Stimulated activated CD8-positive, alpha-beta memory T cell treated with anti-CD3 and anti-CD28 coated beads, Interleukin-2, amount 100 ng/mL, for 1 hour (primary cell): ENCODE data around the gene SPACA5B.
"Not testable (repeated sequence)": the region's sequence is repeated elsewhere in the genome, so short reads cannot be mapped to it uniquely, and the experiment has no call there.

ENCODE experiments used
- DNase-seq, 2 donors: peaks; one replicate each; pipeline ENCODE4 v3.0.0-alpha.2; 2020; ENCODE audit warnings: low read depth in 2 of 2

The SPACA5B gene

DNA sequence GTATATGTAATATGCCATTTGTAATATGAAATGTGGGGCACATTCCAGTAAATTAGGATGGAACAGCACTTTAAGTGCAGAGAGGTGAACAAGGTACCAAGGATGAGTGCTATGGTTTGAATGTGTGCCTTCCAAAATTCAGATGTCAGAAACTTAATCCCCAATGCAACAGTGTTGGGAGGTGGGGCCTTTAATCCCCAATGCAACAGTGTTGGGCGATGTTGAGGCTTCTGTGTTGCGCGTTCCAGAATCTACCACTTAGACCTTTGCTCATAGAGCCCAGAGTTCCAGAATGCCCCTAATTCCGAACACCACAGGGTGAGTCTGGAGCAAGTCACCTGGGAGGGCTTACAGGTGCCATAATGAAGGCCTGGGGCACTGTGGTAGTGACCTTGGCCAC lies at the start of gene SPACA5B:
Gene SPACA5B (plus strand): TSS at position 301 of the 400 bp plus-strand sequence. CDS start 62 bp downstream, at position 363.
- not testable (repeated sequence) for DNase-seq

DNA sequence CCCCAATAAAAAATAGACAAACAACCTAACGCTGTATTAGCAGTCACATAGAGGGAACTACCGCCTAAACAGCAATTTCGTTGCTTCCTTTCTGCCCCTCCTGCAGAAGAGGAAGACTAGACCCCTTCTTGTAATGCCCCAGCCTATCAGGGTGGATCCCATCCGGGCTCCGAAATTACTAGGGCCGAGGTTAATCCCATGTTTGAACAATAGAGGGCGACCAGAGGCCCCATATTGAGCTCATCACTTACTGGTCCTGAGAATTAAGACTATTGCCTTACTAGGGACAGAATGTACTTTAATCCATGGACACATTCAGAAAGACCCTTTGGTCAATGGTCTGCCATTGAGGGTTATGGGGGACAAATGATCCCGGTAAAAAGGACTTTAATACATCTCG lies 47.2 kb upstream of the SPACA5B start:
- no peak for DNase-seq

DNA sequence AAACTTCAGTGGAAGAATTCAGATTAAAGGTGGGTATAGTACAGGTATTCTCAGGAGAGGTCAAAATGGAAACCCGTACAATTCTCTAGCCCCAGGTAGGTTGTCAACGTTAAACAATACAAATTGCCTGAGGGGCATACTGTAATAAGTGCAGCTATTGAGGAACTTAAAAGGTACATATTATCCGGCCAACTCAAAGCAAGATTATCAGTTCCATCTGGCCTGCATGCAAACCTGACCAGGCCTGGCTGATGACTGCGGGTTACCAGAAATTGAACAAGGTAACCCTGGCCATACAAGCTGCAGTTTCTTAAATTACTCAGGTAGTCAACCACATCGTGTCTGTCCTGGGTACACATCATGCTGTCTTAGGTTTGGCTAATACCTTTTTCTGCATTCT lies 46.7 kb upstream of the SPACA5B start:
- DNase-seq, result no peak

GRCh38 chrX:48086082-48086481 lies 44.3 kb upstream of the SPACA5B start:
- DNase-seq, result no peak

DNA sequence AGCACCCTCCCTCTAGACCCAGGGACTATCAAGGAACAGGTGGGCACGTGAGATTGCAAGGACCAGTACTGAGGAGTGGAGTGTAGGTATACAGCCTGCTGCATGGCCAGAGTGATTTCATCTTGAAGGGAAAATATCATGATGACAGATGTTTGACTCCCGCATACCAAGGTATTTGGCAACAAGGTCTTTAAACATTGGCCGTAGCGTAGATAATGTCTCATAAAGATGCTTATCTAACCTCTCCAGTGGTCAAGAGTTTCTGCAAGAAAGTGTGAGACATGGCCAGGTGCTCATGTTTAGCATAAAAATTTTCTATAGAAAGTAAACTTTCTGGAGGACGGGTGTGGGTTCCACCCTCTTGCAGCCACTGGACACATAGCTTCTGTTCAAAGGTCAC lies 40.3 kb upstream of the SPACA5B start:
- DNase-seq, result no peak

GRCh38 chrX:48092558-48092957 lies 37.9 kb upstream of the SPACA5B start:
- DNase-seq, result not testable (repeated sequence)

DNA sequence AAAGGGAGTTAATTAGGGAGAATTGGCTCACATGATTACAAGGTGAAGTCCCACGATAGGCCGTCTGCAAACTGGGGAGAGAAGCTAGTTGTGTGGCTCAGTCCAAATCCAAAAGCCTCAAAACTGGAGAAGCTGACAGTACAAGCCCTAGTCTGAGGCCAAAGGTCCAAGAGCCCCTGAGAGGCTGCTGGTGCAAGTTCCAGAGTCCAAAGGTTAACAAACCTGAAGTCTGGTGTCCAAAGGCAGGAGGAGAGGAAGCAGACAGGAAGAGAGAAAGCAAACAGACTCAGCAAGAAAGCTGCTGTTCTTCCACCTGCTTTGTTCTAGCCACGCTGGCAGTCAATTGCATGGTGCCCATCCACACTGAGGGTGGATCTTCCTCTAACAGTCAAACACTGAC lies 29.0 kb upstream of the SPACA5B start:
- DNase-seq, result no peak

- DNase-seq, result no peak
These were observed 27.5 kb upstream of the SPACA5B start for GRCh38 chrX:48102874-48103374.

- no peak for DNase-seq
These were observed 22.7 kb upstream of the SPACA5B start for GRCh38 chrX:48107717-48108116.

DNA sequence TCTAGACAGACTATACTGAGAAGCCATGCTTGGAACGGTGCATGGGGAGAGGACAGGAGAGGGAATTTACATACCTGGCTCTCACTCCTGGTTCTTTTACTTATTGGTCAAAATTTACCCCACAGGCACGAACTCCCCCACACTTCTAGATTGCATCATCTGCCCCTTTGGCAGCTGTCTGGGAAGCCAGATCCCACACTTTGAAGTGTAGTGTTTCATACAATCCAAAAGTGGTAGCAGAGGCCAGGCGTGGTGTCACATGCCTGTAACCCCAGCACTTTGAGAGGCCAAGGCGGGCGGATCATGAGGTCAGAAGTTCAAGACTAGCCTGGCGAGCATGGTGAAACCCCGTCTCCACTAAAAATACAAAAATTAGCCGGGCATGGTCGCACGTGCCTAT lies 5.1 kb upstream of the SPACA5B start:
- not testable (repeated sequence) for DNase-seq

DNA sequence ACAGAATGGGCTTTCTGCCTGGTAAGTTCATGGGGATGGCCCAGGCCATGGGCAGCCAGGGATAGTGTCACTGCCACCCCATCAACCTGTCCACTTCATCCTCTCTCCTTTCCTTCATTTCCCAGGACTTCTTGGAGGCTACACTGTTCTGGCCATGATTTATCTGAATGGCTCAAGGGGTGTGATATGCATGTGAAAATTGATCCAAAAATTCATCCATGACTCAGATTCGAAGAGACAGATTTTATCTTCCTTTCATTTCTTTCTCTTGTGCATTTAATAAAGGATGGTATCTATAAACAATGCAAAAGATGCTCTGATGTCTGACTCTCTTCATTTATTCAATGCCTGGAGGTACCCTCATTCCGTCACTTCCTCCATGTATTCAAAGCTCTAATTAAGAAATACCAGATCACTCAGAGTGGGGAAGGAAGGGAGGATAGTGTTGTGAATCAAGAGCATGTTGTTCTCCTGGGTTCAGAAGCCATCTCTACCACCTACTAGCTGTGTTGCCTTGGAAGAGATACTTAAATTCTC lies 1.9 kb downstream of the SPACA5B start:
- DNase-seq, result not testable (repeated sequence)

- DNase-seq, result not testable (repeated sequence)
These were observed 8.7 kb downstream of the SPACA5B start for GRCh38 chrX:48139076-48139475.

- not testable (repeated sequence) for DNase-seq
These were observed 11.5 kb downstream of the SPACA5B start for GRCh38 chrX:48141810-48142508.

GRCh38 chrX:48142697-48143096 lies 12.3 kb downstream of the SPACA5B start:
- not testable (repeated sequence) for DNase-seq

DNA sequence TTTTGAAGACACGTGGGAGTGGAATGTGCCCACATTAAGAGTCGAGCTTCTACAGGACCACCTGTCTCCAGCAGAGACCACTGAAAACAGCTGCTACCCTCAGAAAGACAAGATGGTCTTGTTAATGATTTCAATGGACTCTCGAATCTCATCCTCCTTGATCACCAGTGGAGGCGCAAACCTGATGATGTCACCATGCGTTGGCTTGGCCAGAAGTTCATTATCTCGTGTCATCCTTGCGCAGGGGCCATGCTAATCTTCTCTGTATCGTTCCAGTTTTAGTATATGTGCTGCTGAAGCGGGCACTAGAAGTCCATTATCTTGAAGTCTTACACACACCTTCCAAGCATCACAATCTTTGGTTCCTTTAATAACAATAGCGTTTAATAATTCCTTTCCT lies 23.3 kb downstream of the SPACA5B start:
- no peak for DNase-seq

- no peak for DNase-seq
These were observed 24.4 kb downstream of the SPACA5B start for GRCh38 chrX:48154796-48155195.

GRCh38 chrX:48156014-48156413 lies 25.6 kb downstream of the SPACA5B start:
- DNase-seq, result no peak

GRCh38 chrX:48165241-48165640 lies 34.8 kb downstream of the SPACA5B start:
- DNase-seq, result no peak

DNA sequence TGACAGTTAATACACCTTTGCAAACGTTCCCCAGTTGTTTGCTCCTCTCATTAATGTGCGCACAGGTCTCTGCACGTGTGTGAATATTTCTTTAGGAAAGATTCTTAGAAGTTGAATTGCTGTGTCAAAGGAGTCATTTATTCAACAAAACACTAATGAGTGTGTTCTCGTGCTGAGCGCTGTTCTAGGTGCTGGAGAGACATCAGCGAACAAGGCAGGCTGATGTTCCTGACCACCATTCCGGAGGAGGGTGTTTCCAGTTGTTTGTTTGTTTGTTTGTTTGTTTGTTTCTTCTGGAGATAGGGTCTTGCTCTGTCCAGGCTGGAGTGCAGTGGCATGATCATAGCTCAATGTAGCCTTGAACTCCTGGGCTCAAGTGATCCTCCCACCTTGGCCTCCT lies 35.9 kb downstream of the SPACA5B start:
- not testable (repeated sequence) for DNase-seq

DNA sequence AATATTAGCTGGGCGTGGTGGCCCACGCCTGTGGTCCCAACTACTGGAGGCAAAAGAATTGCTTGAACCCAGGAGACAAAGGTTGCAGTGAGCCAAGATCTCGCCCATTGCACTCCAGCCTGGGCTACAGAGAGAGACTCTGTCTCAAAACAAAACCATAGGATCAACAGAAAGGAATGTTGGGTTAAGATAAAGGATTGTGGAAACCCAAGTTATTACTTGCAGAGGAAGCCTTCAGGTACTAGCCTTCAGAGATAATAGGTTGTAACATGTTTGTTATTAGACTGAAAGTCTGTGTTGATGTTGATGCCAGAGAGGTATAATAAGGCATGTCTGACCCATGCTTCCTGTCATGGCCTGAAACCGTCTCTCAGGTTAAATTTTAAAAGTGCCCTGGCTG lies 49.3 kb downstream of the SPACA5B start:
- no peak for DNase-seq

DNA sequence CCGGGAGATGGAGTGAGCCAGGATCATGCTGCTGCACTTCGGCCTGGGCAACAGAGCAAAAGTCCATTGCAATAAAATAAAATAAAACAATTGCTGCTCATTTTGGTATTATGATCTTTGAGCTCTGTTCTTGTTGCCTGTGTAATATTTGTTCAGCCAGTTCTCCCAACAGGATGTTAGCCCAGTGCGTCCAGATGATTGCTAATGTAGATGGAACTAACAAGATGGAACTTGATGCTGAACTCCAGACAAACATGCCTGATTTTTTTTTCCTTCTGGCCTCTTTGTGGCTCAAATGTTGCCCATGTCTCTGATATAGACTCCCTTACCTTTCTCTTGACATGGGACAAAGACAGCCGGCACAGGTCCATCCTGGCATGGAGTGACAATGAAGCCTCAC lies 50.4 kb downstream of the SPACA5B start:
- no peak for DNase-seq

- not testable (repeated sequence) for DNase-seq
These were observed 51.5 kb downstream of the SPACA5B start for GRCh38 chrX:48181882-48182281.
